H1 (cell line): ENCODE data around the gene EFCAB6.

Experiments used
- EZH2 ChIP-seq: fragments of 200-600 bp; sonication (generic); IDR thresholded peaks from 2 replicates; pipeline ENCODE4 v1.7.1; 2012; ENCODE audit warnings: low read depth, mild to moderate bottlenecking, moderate library complexity, low read length, inconsistent platforms; ENCODE audit not compliant: severe bottlenecking
- GTF2F1 ChIP-seq: IDR thresholded peaks from 2 replicates; pipeline ENCODE4 v1.6.1; 2012; ENCODE audit warnings: low read depth, low read length, improper control_type of control experiment, borderline replicate concordance
- HDAC2 ChIP-seq, 2 experiments: fragments of 300-600 bp in 1 of 2; sonication (generic) in 1 of 2; IDR thresholded peaks; 2 replicates each; pipeline ENCODE4 v1.6.1; 2011 to 2012; ENCODE audit warnings: low read depth in 2 of 2, low read length in 2 of 2, mild to moderate bottlenecking in 2 of 2, moderate library complexity in 2 of 2, borderline replicate concordance in 1 of 2, inconsistent platforms in 1 of 2
- MAFK ChIP-seq: IDR thresholded peaks from 2 replicates; pipeline ENCODE4 v1.6.1; 2012; ENCODE audit warnings: low read depth, mild to moderate bottlenecking, improper control_type of control experiment, low read length
- RAD21 ChIP-seq, 2 experiments: IDR thresholded peaks in 1 of 2; conservative IDR thresholded peaks in 1 of 2; 2 replicates each; pipeline ENCODE4 v1.6.1; 2011; ENCODE audit warnings: low read depth in 2 of 2, low read length in 2 of 2, improper control_type of control experiment in 1 of 2, inconsistent platforms in 1 of 2, mild to moderate bottlenecking in 1 of 2, moderate library complexity in 1 of 2
- RNF2 ChIP-seq: fragments of 200-900, 300-1000 bp; sonication (generic); IDR thresholded peaks from 2 replicates; pipeline ENCODE4 v1.7.1; 2016; ENCODE audit warnings: borderline replicate concordance, low read depth, mild to moderate bottlenecking, antibody characterized with exemption, low read length; ENCODE audit not compliant: poor library complexity, severe bottlenecking; ENCODE audit errors: missing control alignments
- SIX5 ChIP-seq: IDR thresholded peaks from 2 replicates; pipeline ENCODE4 v1.6.1; 2011; ENCODE audit warnings: mild to moderate bottlenecking, low read depth, low read length
- TCF12 ChIP-seq: IDR thresholded peaks from 2 replicates; pipeline ENCODE4 v1.6.1; 2011; ENCODE audit warnings: low read depth, mild to moderate bottlenecking, low read length
- TEAD4 ChIP-seq: IDR thresholded peaks from 2 replicates; pipeline ENCODE4 v1.6.1; 2012; ENCODE audit warnings: low read depth, low read length, inconsistent platforms, mixed read lengths
- USF2 ChIP-seq: IDR thresholded peaks from 2 replicates; pipeline ENCODE4 v1.6.1; 2011; ENCODE audit warnings: low read length, improper control_type of control experiment
- YY1 ChIP-seq: IDR thresholded peaks from 2 replicates; pipeline ENCODE4 v1.6.1; 2011; ENCODE audit warnings: low read depth, mild to moderate bottlenecking, low read length
- TF ChIP-seq, protein P1 (sequence below): IDR thresholded peaks from 2 replicates; pipeline ENCODE4 v1.6.1; 2012; ENCODE audit warnings: inconsistent platforms
- TF ChIP-seq, protein P2 (sequence below), 3 experiments: IDR thresholded peaks; 1 replicate in 2 of 3; 2 replicates in 1 of 3; pipeline versions ENCODE4 v1.5.1 to v1.6.1; 2011; ENCODE audit warnings: low read length in 3 of 3, mild to moderate bottlenecking in 3 of 3, inconsistent platforms in 2 of 3, low read depth in 1 of 3, moderate library complexity in 1 of 3; ENCODE audit not compliant: insufficient read depth in 1 of 3; ENCODE audit errors: control extremely low read depth in 1 of 3

- TF ChIP-seq, protein P1, sequence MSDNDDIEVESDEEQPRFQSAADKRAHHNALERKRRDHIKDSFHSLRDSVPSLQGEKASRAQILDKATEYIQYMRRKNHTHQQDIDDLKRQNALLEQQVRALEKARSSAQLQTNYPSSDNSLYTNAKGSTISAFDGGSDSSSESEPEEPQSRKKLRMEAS = no peak
- TF ChIP-seq EZH2 = no peak
- no peak for TF ChIP-seq SIX5
- TF ChIP-seq, protein P2, sequence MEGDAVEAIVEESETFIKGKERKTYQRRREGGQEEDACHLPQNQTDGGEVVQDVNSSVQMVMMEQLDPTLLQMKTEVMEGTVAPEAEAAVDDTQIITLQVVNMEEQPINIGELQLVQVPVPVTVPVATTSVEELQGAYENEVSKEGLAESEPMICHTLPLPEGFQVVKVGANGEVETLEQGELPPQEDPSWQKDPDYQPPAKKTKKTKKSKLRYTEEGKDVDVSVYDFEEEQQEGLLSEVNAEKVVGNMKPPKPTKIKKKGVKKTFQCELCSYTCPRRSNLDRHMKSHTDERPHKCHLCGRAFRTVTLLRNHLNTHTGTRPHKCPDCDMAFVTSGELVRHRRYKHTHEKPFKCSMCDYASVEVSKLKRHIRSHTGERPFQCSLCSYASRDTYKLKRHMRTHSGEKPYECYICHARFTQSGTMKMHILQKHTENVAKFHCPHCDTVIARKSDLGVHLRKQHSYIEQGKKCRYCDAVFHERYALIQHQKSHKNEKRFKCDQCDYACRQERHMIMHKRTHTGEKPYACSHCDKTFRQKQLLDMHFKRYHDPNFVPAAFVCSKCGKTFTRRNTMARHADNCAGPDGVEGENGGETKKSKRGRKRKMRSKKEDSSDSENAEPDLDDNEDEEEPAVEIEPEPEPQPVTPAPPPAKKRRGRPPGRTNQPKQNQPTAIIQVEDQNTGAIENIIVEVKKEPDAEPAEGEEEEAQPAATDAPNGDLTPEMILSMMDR (IDR thresholded peaks at IDR 0.05; ENCODE audit: control extremely low read depth in 1 of 3, insufficient read depth in 1 of 3, low read depth in 1 of 3, low read length in 3 of 3) = no peak
- no peak for TF ChIP-seq RNF2
- no peak for TF ChIP-seq MAFK
- TF ChIP-seq GTF2F1 = no peak
- no peak for TF ChIP-seq USF2
- no peak for TF ChIP-seq TCF12
- no peak for TF ChIP-seq TEAD4
- no peak for TF ChIP-seq HDAC2 (IDR thresholded peaks at IDR 0.05; ENCODE audit: borderline replicate concordance in 1 of 2, low read depth in 2 of 2, low read length in 2 of 2)
- no peak for TF ChIP-seq RAD21 (IDR thresholded peaks at IDR 0.05 in 1 of 2, conservative IDR thresholded peaks at IDR 0.05 in 1 of 2; ENCODE audit: low read depth in 2 of 2, low read length in 2 of 2)
- TF ChIP-seq YY1 = no peak
Measured at GRCh38 chr22:43840431-43840830, 28.3 kb upstream of the EFCAB6 start.
